SJCRH30 (cell line): Measurements from ENCODE around the gene TECTB. TPM values are rescaled to one million over a fixed set of nuclear protein-coding genes. Genes with fewer than 3 reads are reported as not detected.

ENCODE experiments used
- DNase-seq, 2 experiments: peaks; one replicate each; pipeline ENCODE4 v3.0.0-alpha.2; 2015 to 2020
- H3K27ac ChIP-seq: fragments of 250-450 bp; sonication (Bioruptor Pico); 2 replicates; pipeline ENCODE4 v1.5.1; 2020; ENCODE audit warnings: mild to moderate bottlenecking, moderate library complexity
- H3K27me3 ChIP-seq: fragments of 250-450 bp; sonication (Bioruptor Pico); 2 replicates; pipeline ENCODE4 v1.5.1; 2020; ENCODE audit warnings: mild to moderate bottlenecking, moderate library complexity
- H3K36me3 ChIP-seq: fragments of 250-450 bp; sonication (Bioruptor Pico); 2 replicates; pipeline ENCODE4 v1.5.1; 2020; ENCODE audit warnings: mild to moderate bottlenecking, moderate library complexity
- H3K4me1 ChIP-seq: fragments of 250-450 bp; sonication (Bioruptor Pico); 2 replicates; pipeline ENCODE4 v1.5.1; 2020; ENCODE audit warnings: mild to moderate bottlenecking, moderate library complexity
- H3K4me3 ChIP-seq: fragments of 250-450 bp; sonication (Bioruptor Pico); 2 replicates; pipeline ENCODE4 v1.5.1; 2020; ENCODE audit warnings: mild to moderate bottlenecking, moderate library complexity
- H3K9me3 ChIP-seq: fragments of 250-450 bp; sonication (Bioruptor Pico); replicated peaks from 2 replicates; pipeline ENCODE4 v1.5.1; 2020; ENCODE audit warnings: mild to moderate bottlenecking, moderate library complexity
- total RNA-seq: library from RNA; depleted of rRNA; stranded (reverse); fragments of >200 nt; shearing (Covaris generic); gene quantifications from 2 replicates; pipeline ENCODE4 v1.2.3, GENCODE V29; 2014

Gene TECTB
- total RNA-seq, 1 experiment from 2014 or later = not detected

DNA sequence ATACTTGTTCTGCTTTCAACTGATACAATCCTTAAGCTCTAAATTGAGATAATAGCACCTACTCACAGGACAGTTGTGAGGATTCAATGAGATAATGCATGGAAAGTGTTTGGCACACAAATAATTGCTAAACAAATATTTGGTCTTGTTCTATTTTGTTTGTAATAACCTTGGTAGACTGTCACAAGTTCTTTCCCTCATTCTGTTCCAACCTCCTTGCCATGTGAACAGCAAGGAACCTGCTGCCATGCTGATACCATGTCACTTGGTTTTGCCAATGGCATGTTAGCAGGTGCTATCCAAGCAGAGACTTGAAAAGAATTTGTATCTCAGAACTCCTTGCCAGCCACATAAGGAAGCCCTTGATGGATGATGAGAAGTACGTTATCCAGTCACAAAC, 24.8 kb upstream of the TECTB start:
- no peak for DNase-seq
- Histone ChIP-seq H3K27ac (no peak overlapping the region), H3K4me1 (no peaks in the 10 kb centered on the region), H3K36me3 (no peaks in the 10 kb centered on the region), H3K27me3 (no peaks in the 10 kb centered on the region), H3K4me3 (no peak overlapping the region), H3K9me3 (no peaks in the 10 kb centered on the region)

- no peaks in the 10 kb centered on the region for H3K27me3 ChIP-seq
- no peaks in the 10 kb centered on the region for H3K4me1 ChIP-seq
- H3K27ac ChIP-seq = no peak overlapping the region
- H3K36me3 ChIP-seq = no peaks in the 10 kb centered on the region
- H3K9me3 ChIP-seq = no peaks in the 10 kb centered on the region
- no peak overlapping the region for H3K4me3 ChIP-seq
- DNase-seq = no peak
Measured at GRCh38 chr10:112259688-112260087, 23.5 kb upstream of the TECTB start.

DNA sequence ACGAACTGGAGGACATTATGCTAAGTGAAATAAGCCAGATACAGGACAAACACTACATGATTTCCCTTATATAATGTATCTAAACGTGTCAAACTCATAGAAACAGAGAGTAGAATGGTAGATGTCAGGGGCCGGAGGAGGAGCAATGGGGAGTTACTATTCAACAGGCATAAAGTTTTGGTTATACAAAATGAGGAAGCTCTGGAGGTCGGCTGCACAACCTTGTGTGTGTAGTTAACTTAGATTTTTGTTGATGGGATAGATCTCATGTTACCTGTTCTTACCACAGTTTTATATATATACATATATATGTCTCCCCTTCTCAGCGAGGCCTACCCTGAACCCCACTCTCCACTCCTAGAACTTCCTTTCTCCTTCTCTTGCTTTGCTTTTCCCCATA, 22.4 kb upstream of the TECTB start:
- Histone ChIP-seq H3K27ac (no peak overlapping the region), H3K4me1 (no peaks in the 10 kb centered on the region), H3K4me3 (no peak overlapping the region), H3K36me3 (no peaks in the 10 kb centered on the region), H3K27me3 (no peaks in the 10 kb centered on the region), H3K9me3 (no peaks in the 10 kb centered on the region)
- DNase-seq = no peak

GRCh38 chr10:112261281-112261822, 21.8 kb upstream of the TECTB start:
- no peak for DNase-seq
- H3K27ac ChIP-seq = no peak overlapping the region

DNA sequence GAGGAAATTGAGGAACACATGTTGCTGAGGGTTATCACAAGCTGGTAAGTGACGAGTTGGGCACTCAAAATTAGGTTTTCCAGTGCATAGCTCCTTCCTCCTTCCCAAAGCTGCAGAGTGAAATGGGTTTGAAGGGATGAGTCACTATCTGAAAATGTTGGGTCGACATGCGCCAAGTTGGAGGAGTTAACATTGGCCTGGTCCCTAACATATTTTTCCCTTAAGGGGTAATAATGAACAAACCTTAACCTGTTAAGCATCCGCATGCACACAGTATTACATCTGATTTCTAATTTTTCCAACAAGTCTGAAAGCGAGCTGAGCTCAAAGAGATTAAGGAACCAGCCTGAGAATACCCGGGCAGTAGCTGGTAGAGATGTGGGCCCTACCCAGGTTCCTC, 20.7 kb upstream of the TECTB start:
- Histone ChIP-seq H3K4me1 (no peaks in the 10 kb centered on the region), H3K27ac (no peak overlapping the region), H3K27me3 (no peaks in the 10 kb centered on the region), H3K4me3 (no peak overlapping the region), H3K9me3 (no peaks in the 10 kb centered on the region), H3K36me3 (no peaks in the 10 kb centered on the region)
- DNase-seq = no peak

More at GRCh38 chr10:112261281-112261822, 21.8 kb upstream of the TECTB start:
- H3K4me3 ChIP-seq = no peak overlapping the region
- no peaks in the 10 kb centered on the region for H3K4me1 ChIP-seq
- H3K27me3 ChIP-seq = no peaks in the 10 kb centered on the region
- no peaks in the 10 kb centered on the region for H3K36me3 ChIP-seq
- no peaks in the 10 kb centered on the region for H3K9me3 ChIP-seq

DNA sequence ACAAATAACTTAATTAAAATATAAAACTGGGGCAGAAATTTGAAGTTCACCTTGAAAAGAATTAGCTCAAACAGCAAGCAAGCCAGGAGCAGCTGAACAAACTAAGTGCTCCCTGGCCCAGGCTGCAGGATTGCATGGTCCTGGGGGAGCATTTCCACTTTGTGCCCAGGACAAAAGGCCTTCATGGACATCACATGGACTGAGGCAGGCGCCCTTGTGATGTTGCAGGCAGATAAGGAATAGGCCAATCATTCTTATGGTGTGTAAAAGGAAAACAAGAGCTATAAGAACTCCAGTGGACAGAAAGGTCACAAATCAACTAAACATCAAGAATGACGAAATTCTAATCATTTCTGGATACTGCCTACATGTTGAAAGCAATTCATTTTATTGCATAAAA, 17.5 kb upstream of the TECTB start:
- Histone ChIP-seq H3K4me3 (no peak overlapping the region), H3K27me3 (no peaks in the 10 kb centered on the region), H3K36me3 (no peaks in the 10 kb centered on the region), H3K9me3 (no peaks in the 10 kb centered on the region), H3K4me1 (no peaks in the 10 kb centered on the region), H3K27ac (no peak overlapping the region)
- no peak for DNase-seq

- H3K27me3 ChIP-seq = no peaks in the 10 kb centered on the region
- H3K4me3 ChIP-seq = no peak overlapping the region
- no peak for DNase-seq
- no peaks in the 10 kb centered on the region for H3K9me3 ChIP-seq
- no peaks in the 10 kb centered on the region for H3K36me3 ChIP-seq
- no peaks in the 10 kb centered on the region for H3K4me1 ChIP-seq
- H3K27ac ChIP-seq = no peak overlapping the region
Measured at GRCh38 chr10:112269266-112269665, 13.9 kb upstream of the TECTB start.

DNA sequence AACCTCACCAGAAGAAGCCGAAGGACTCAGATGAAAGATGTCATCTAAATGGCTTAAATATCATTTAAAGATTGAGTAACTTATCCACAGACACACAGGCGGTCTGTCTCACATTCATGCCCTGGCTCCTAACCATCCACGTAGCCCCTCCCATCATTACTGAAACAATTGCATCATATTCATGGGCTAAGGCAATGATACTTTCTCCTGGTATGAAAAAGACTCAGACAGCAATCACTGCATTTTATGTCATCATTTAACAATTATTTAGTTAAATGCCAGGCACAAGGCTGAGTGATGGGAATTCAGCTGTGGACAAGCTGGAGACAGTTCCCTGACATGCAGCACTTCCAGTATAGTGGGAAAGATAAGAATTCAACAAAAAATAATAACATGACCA, 11.2 kb upstream of the TECTB start:
- Histone ChIP-seq H3K27ac (no peak overlapping the region), H3K27me3 (no peaks in the 10 kb centered on the region), H3K36me3 (no peaks in the 10 kb centered on the region), H3K9me3 (no peaks in the 10 kb centered on the region), H3K4me3 (no peak overlapping the region), H3K4me1 (no peaks in the 10 kb centered on the region)
- no peak for DNase-seq

DNA sequence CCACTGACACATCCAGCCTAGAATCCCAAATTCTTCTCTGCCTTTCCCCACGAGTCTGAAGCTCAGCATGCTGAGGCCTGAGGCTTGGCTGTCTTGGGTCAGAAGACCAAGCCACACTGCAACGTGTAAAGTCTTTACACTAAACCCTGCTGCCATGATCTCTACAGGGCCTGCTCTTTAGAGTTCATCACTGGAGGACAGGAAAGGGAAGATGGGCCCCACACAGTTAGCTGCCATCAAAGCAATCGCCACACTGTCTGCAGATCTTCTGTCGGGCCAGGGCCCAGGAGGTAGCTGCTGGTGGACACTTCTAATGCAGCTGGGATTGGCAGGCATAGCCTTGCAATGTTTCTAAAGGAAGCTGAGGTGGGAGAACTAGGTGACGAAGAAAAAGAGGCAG, 8.4 kb upstream of the TECTB start:
- Histone ChIP-seq H3K36me3 (no peaks in the 10 kb centered on the region), H3K4me3 (no peak overlapping the region), H3K27me3 (peaks cover 3% of the 10 kb centered on the region; the same call in 1 of the 2 replicates)

DNA sequence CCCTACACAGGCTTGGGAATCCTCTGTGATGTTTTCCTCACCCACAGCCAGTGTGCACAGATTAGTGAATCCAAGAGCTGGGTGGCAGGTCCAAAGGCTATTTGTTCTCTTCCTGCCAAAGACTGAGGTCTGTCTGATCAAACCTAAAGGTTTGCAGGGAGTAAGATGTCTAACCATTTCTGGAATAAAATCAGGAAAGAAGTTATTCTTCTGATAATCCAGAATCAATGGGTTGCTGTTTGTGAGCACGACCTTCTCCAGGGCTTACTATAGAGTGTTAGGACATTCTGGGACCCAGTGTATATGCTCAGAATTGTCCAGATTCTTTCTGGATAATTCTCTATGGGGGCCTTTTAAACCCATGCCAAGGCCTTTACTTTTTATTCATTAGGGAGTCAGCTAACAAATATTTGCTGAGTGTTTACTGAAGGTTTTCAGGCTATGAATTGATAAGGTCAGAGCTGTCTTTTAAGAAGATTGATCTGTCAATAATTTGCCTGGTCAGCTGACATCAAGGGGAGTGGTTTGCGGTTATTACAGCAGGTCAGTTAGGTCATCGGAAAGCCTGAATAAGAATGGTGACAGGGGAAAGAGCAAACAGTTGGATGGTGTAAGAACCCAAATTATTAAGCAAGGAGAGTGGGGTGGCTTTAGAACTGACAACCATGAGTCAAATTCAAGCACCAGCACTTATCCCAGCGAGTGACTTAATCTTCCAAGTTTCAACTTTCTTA, 7.5 kb upstream of the TECTB start:
- Histone ChIP-seq H3K27me3 (peaks cover 3% of the 10 kb centered on the region; the same call in 1 of the 2 replicates), H3K9me3 (no peaks in the 10 kb centered on the region), H3K36me3 (no peaks in the 10 kb centered on the region), H3K4me3 (no peak overlapping the region), H3K4me1 (no peaks in the 10 kb centered on the region), H3K27ac (no peak overlapping the region)
- DNase-seq = no peak

More for the DNA sequence above, 8.4 kb upstream of the TECTB start:
- no peaks in the 10 kb centered on the region for H3K4me1 ChIP-seq
- no peaks in the 10 kb centered on the region for H3K9me3 ChIP-seq
- DNase-seq = no peak
- no peak overlapping the region for H3K27ac ChIP-seq

GRCh38 chr10:112278871-112279270, 4.3 kb upstream of the TECTB start:
- Histone ChIP-seq H3K9me3 (no peaks in the 10 kb centered on the region), H3K4me3 (no peak overlapping the region), H3K4me1 (no peaks in the 10 kb centered on the region), H3K36me3 (no peaks in the 10 kb centered on the region), H3K27me3 (peaks cover 3% of the 10 kb centered on the region; the same call in 1 of the 2 replicates), H3K27ac (no peak overlapping the region)
- no peak for DNase-seq

GRCh38 chr10:112279433-112279832, 3.8 kb upstream of the TECTB start:
- H3K36me3 ChIP-seq = no peaks in the 10 kb centered on the region
- H3K27ac ChIP-seq = no peak overlapping the region
- no peak for DNase-seq
- no peaks in the 10 kb centered on the region for H3K4me1 ChIP-seq
- no peaks in the 10 kb centered on the region for H3K9me3 ChIP-seq
- H3K27me3 ChIP-seq = peaks cover 3% of the 10 kb centered on the region; the same call in 1 of the 2 replicates
- no peak overlapping the region for H3K4me3 ChIP-seq

DNA sequence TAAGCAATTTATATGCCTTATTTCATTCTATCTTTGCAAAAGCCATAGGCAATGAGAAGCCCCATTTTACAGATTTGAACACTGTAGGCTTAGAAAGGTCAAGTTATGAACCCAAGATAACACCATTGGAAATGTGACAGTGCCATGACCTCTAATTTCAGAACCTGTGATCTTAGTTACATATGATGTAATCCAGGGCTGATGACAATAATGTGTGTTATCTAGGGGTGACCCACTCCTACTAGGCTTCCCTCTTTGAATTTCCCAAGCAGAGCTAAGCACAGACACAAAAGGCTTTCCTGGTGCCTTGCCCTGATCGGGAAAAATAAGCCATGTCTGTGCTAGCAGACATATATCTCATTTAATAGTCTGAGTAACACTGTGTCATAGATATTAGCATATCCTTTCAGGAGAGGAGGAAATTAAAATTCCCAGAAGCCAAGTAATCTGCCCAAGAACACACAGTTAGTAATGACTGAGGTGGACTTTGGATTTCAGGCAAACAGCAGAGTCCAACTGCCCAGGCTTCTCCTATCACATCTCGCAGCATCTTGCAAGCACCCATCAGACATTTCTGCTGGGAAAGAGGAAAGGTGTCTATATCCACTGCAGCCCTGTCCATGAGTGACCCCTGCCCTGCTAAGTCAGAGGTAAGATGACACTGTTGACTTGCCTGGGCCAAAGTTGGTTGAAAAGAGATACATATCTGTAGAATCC, 2.8 kb upstream of the TECTB start:
- Histone ChIP-seq H3K4me3 (no peak overlapping the region), H3K4me1 (no peaks in the 10 kb centered on the region), H3K27me3 (peaks cover 3% of the 10 kb centered on the region; the same call in 1 of the 2 replicates), H3K36me3 (no peaks in the 10 kb centered on the region), H3K9me3 (no peaks in the 10 kb centered on the region), H3K27ac (no peak overlapping the region)
- no peak for DNase-seq

- H3K4me1 ChIP-seq = no peaks in the 10 kb centered on the region
- H3K9me3 ChIP-seq = no peaks in the 10 kb centered on the region
- H3K4me3 ChIP-seq = no peak overlapping the region
- DNase-seq = no peak
- H3K27me3 ChIP-seq = peaks cover 3% of the 10 kb centered on the region
- H3K36me3 ChIP-seq = no peaks in the 10 kb centered on the region
- no peak overlapping the region for H3K27ac ChIP-seq
Measured at GRCh38 chr10:112282086-112282485, 1.1 kb upstream of the TECTB start.
